HepG2 (cell line): ENCODE data around the gene C14orf119. TPM values are rescaled to one million over a fixed set of nuclear protein-coding genes. Genes with fewer than 3 reads are reported as not detected.

Experiments used
- AKAP8 ChIP-seq: sonication (generic); formaldehyde crosslinking; IDR thresholded peaks from 2 replicates; pipeline ENCODE4 v1.5.1; 2020; ENCODE audit warnings: mild to moderate bottlenecking, missing genetic modification reagents
- BCL6 ChIP-seq: IDR thresholded peaks from 2 replicates; pipeline ENCODE4 v1.6.1; 2016; ENCODE audit warnings: missing genetic modification reagents, missing compliant biosample characterization
- CAMTA2 ChIP-seq: sonication (generic); formaldehyde crosslinking; IDR thresholded peaks from 2 replicates; pipeline ENCODE4 v1.4.0; 2020; ENCODE audit warnings: mild to moderate bottlenecking, missing genetic modification reagents, borderline replicate concordance
- EED ChIP-seq: sonication (generic); formaldehyde crosslinking; IDR thresholded peaks from 2 replicates; pipeline ENCODE4 v1.5.0; 2020; ENCODE audit warnings: mild to moderate bottlenecking, missing genetic modification reagents
- ELF3 ChIP-seq: IDR thresholded peaks from 2 replicates; pipeline ENCODE4 v1.6.1; 2016; ENCODE audit warnings: missing genetic modification reagents, missing compliant biosample characterization
- JUNB ChIP-seq: sonication (generic); formaldehyde crosslinking; IDR thresholded peaks from 2 replicates; pipeline ENCODE4 v1.8.0; 2022; ENCODE audit warnings: missing genetic modification reagents, mild to moderate bottlenecking, borderline replicate concordance
- KLF11 ChIP-seq: IDR thresholded peaks from 2 replicates; pipeline ENCODE4 v1.6.1; 2016; ENCODE audit warnings: missing compliant biosample characterization
- MXD4 ChIP-seq: IDR thresholded peaks from 2 replicates; pipeline ENCODE4 v1.6.1; 2016; ENCODE audit warnings: mild to moderate bottlenecking, missing biosample characterization, missing genetic modification reagents
- MZF1 ChIP-seq: sonication (generic); formaldehyde crosslinking; IDR thresholded peaks from 2 replicates; pipeline ENCODE4 v1.8.1; 2023; ENCODE audit warnings: mild to moderate bottlenecking, missing genetic modification reagents, borderline replicate concordance
- RAD21 ChIP-seq: fragments of 450-650 bp; formaldehyde crosslinking; IDR thresholded peaks from 2 replicates; pipeline ENCODE4 v1.5.0; 2020; ENCODE audit warnings: mild to moderate bottlenecking
- RNF2 ChIP-seq: fragments of 450-650 bp; conservative IDR thresholded peaks from 2 replicates; pipeline ENCODE4 v1.6.1; 2016; ENCODE audit warnings: low read depth
- RXRA ChIP-seq: sonication (generic); formaldehyde crosslinking; IDR thresholded peaks from 2 replicates; pipeline ENCODE4 v1.5.1; 2020; ENCODE audit warnings: missing genetic modification reagents
- SIN3B ChIP-seq: fragments of 150-350 bp; IDR thresholded peaks from 2 replicates; pipeline ENCODE4 v1.6.1; 2014; ENCODE audit warnings: low read length
- SOX5 ChIP-seq: IDR thresholded peaks from 2 replicates; pipeline ENCODE4 v1.6.1; 2016; ENCODE audit warnings: borderline replicate concordance
- TCF12 ChIP-seq, 2 experiments: fragments of 450-650 bp in 1 of 2; sonication (generic) in 1 of 2; formaldehyde crosslinking in 1 of 2; IDR thresholded peaks; 2 replicates each; pipeline versions ENCODE4 v1.6.1 to v1.8.0; 2017 to 2022; ENCODE audit warnings: antibody characterized with exemption in 1 of 2, mild to moderate bottlenecking in 1 of 2, missing genetic modification reagents in 1 of 2, moderate library complexity in 1 of 2
- ZFP90 ChIP-seq: sonication (generic); formaldehyde crosslinking; IDR thresholded peaks from 2 replicates; pipeline ENCODE4 v1.8.0; 2022; ENCODE audit warnings: missing genetic modification reagents, mild to moderate bottlenecking, inconsistent platforms, borderline replicate concordance
- ZNF256 ChIP-seq: sonication (generic); formaldehyde crosslinking; conservative IDR thresholded peaks from 2 replicates; pipeline ENCODE4 v1.4.0; 2020; ENCODE audit warnings: missing genetic modification reagents
- ZNF430 ChIP-seq: sonication (generic); formaldehyde crosslinking; IDR thresholded peaks from 2 replicates; pipeline ENCODE4 v1.9.0; 2021; ENCODE audit warnings: mild to moderate bottlenecking, missing genetic modification reagents
- ZNF549 ChIP-seq: sonication (generic); formaldehyde crosslinking; IDR thresholded peaks from 2 replicates; pipeline ENCODE4 v1.5.0; 2020; ENCODE audit warnings: missing genetic modification reagents
- ZNF562 ChIP-seq: sonication (generic); formaldehyde crosslinking; IDR thresholded peaks from 2 replicates; pipeline ENCODE4 v1.8.0; 2022; ENCODE audit warnings: missing genetic modification reagents, borderline replicate concordance
- ZNF563 ChIP-seq: sonication (generic); formaldehyde crosslinking; IDR thresholded peaks from 2 replicates; pipeline ENCODE4 v1.8.0; 2022; ENCODE audit warnings: mild to moderate bottlenecking, moderate library complexity, missing genetic modification reagents
- ZNF569 ChIP-seq: sonication (generic); formaldehyde crosslinking; IDR thresholded peaks from 2 replicates; pipeline ENCODE4 v1.5.0; 2020; ENCODE audit warnings: mild to moderate bottlenecking, missing genetic modification reagents, moderate library complexity, borderline replicate concordance
- ZNF713 ChIP-seq: sonication (generic); formaldehyde crosslinking; IDR thresholded peaks from 2 replicates; pipeline ENCODE4 v1.4.0; 2020; ENCODE audit warnings: mild to moderate bottlenecking, missing genetic modification reagents
- ZNF782 ChIP-seq: sonication (generic); formaldehyde crosslinking; IDR thresholded peaks from 2 replicates; pipeline ENCODE4 v1.4.0; 2020; ENCODE audit warnings: missing genetic modification reagents, mild to moderate bottlenecking, borderline replicate concordance
- ZSCAN21 ChIP-seq: sonication (generic); formaldehyde crosslinking; IDR thresholded peaks from 2 replicates; pipeline ENCODE4 v1.8.0; 2022; ENCODE audit warnings: mild to moderate bottlenecking, missing genetic modification reagents, moderate library complexity, borderline replicate concordance
- polyA plus RNA-seq, 8 experiments: library from polyadenylated mRNA; depleted of rRNA in 3 of 8; stranded (reverse) in 7 of 8; unstranded in 1 of 8; fragments of >200 nt; fragmentation: Illumina TruSeq in 4 of 8; extraction: Trizol in 4 of 8; gene quantifications; 2 replicates each; pipeline versions ENCODE4 v1.2.1 to v1.2.3, GENCODE V29; 2011 to 2016; ENCODE audit warnings: low read depth in 4 of 8, missing spikeins in 1 of 8, mixed read lengths in 1 of 8; ENCODE audit not compliant: insufficient read depth in 1 of 8
- total RNA-seq, 5 experiments: library from RNA; depleted of rRNA; stranded (reverse); fragments of >200 nt; fragmentation: Illumina TruSeq; extraction: Trizol; gene quantifications; 2 replicates each; pipeline ENCODE4 v1.2.3, GENCODE V29; 2016; ENCODE audit warnings: low read depth in 1 of 5
- TF ChIP-seq, protein P1 (sequence below): sonication (generic); formaldehyde crosslinking; IDR thresholded peaks from 2 replicates; pipeline ENCODE4 v1.8.1; 2023; ENCODE audit warnings: mild to moderate bottlenecking, inconsistent platforms, moderate library complexity, missing genetic modification reagents, borderline replicate concordance
- TF ChIP-seq, protein P2 (sequence below): sonication (generic); formaldehyde crosslinking; IDR thresholded peaks from 2 replicates; pipeline ENCODE4 v1.5.1; 2020; ENCODE audit warnings: missing genetic modification reagents, mild to moderate bottlenecking, borderline replicate concordance

C14orf119 gene
- total and polyA plus RNA-seq, 2 of the 13 experiments (the other 11 are each of a cell fraction or from before 2014, with no cell fraction given) = 117 to 206 TPM

DNA sequence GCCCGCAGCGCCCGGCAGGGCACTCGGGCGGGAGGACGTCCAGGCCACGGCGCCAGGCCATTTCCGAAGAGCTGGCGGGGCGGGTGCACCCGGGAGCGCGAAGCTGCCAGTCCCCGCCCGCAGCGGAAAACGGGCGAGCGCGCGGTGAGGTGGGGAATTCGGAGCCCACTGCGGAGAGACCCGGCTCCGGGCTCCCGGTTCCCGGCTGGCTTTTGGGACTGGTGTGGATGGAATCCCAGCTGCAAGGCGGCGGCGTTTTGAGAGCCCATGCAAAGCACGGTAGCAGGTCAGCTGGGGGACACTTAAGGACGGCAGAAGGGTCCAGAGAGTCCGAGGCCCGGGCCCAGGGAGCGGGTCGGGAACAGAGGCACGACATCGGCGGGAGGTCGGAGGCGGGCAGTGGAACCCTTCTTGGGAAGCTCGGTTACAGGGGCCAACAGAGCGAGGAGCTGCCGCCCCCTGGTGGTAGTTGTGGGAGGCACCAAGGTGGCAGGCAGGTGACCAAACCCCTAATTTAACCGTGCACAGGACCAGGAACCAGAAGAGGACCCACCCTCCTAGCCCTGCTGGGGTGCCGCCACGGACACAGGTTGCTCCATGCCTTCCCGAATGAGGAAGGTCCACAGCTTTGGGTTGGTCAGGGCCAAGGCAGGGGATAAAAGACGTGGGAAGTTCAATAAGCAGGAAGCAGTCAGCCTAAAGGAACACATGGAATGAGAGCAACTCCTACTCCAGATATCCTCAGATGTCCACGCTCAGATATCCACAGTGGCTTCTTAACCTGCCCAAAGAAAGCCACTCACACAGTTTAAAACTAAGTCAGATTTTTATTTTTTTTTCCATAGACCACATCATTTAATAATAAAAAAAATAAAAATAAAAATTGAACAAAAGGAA, 37.3 kb upstream of the C14orf119 start (continued):
- TF ChIP-seq TCF12 (IDR thresholded peaks at IDR 0.05) = no peak
- peak; percentile 53; the same call in 1 of the 2 replicates for TF ChIP-seq TCF12 (CRISPR knock-in tag; IDR thresholded peaks at IDR 0.05)
- peak; percentile 98 for TF ChIP-seq CAMTA2 (CRISPR knock-in tag)
- TF ChIP-seq ZNF713 (CRISPR knock-in tag) = peak; percentile 86; the same call in 1 of the 2 replicates
- TF ChIP-seq ZNF782 (CRISPR knock-in tag) = peak; percentile 98
- peak; percentile 92 for TF ChIP-seq ZSCAN21 (CRISPR knock-in tag)
- no peak for TF ChIP-seq ZNF569
- peak; percentile 61 for TF ChIP-seq ZNF430 (CRISPR knock-in tag)
- TF ChIP-seq RXRA (CRISPR knock-in tag) = peak; percentile 77
- TF ChIP-seq RAD21 (CRISPR knock-in tag) = peak; percentile 98
- peak; percentile 70 for TF ChIP-seq ZNF563 (CRISPR knock-in tag)
- TF ChIP-seq RNF2 = 0 out of 2 replicates have a peak, but pooled peaks have one; percentile 35
- TF ChIP-seq MZF1 (CRISPR knock-in tag) = peak; percentile 14; the same call in 1 of the 2 replicates
- TF ChIP-seq ZFP90 (CRISPR knock-in tag) = peak; percentile 94
- peak; percentile 54; the same call in 1 of the 2 replicates for TF ChIP-seq SOX5 (CRISPR knock-in tag)
- TF ChIP-seq JUNB (CRISPR knock-in tag) = no peak
- peak; percentile 50; the same call in 1 of the 2 replicates for TF ChIP-seq BCL6 (CRISPR knock-in tag)
- TF ChIP-seq AKAP8 (CRISPR knock-in tag) = peak; percentile 86
- peak; percentile 38; the same call in 1 of the 2 replicates for TF ChIP-seq KLF11 (CRISPR knock-in tag)
- TF ChIP-seq, protein P1, sequence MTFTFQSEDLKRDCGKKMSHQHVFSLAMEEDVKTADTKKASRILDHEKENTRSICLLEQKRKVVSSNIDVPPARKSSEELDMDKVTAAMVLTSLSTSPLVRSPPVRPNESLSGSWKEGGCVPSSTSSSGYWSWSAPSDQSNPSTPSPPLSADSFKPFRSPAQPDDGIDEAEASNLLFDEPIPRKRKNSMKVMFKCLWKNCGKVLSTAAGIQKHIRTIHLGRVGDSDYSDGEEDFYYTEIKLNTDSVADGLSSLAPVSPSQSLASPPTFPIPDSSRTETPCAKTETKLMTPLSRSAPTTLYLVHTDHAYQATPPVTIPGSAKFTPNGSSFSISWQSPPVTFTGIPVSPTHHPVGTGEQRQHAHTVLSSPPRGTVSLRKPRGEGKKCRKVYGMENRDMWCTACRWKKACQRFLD = 0 out of 2 replicates have a peak, but pooled peaks have one; percentile 67
- peak; percentile 75; the same call in 1 of the 2 replicates for TF ChIP-seq MXD4
- TF ChIP-seq, protein P2, sequence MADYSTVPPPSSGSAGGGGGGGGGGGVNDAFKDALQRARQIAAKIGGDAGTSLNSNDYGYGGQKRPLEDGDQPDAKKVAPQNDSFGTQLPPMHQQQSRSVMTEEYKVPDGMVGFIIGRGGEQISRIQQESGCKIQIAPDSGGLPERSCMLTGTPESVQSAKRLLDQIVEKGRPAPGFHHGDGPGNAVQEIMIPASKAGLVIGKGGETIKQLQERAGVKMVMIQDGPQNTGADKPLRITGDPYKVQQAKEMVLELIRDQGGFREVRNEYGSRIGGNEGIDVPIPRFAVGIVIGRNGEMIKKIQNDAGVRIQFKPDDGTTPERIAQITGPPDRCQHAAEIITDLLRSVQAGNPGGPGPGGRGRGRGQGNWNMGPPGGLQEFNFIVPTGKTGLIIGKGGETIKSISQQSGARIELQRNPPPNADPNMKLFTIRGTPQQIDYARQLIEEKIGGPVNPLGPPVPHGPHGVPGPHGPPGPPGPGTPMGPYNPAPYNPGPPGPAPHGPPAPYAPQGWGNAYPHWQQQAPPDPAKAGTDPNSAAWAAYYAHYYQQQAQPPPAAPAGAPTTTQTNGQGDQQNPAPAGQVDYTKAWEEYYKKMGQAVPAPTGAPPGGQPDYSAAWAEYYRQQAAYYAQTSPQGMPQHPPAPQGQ (CRISPR knock-in tag) = no peak; the same call in 1 of the 2 replicates
- no peak; the same call in 1 of the 2 replicates for TF ChIP-seq ZNF562 (CRISPR knock-in tag)
- no peak; the same call in 1 of the 2 replicates for TF ChIP-seq ZNF549
- TF ChIP-seq SIN3B = peak; percentile 63; the same call in 1 of the 2 replicates
- TF ChIP-seq EED (CRISPR knock-in tag) = peak; percentile 95
- peak; percentile 49; the same call in 1 of the 2 replicates for TF ChIP-seq ELF3 (CRISPR knock-in tag)
- no peak for TF ChIP-seq ZNF256 (CRISPR knock-in tag)
